ENCODE data around the gene TSPEAR.

Gene TSPEAR

DNA sequence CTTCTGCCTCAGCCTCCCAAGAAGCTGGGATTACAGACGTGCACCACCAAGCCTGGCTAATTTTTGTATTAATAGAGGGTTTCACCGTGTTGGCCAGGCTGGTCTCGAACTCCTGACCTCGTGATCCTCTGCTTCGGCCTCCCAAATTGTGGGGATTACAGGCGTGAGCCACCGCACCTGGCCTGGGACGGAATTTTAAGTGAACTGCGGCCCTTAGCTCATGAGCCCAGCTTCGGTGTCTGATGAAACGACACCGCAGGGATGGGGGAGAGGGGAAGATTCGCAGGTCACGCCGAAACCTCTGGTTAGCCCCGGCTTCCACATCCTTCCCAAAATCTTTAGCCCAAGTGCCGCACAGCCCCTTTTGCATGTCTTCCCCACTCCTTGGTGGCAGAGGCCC, 217.0 kb downstream of the TSPEAR start:
- TF ChIP-seq POLR2A (IDR thresholded peaks at IDR 0.05; ENCODE audit: extremely low read depth, insufficient read length) (no peak), MYC (IDR thresholded peaks at IDR 0.05; ENCODE audit: low read depth, low read length) (no peak)
- TF ChIP-seq, protein P1, sequence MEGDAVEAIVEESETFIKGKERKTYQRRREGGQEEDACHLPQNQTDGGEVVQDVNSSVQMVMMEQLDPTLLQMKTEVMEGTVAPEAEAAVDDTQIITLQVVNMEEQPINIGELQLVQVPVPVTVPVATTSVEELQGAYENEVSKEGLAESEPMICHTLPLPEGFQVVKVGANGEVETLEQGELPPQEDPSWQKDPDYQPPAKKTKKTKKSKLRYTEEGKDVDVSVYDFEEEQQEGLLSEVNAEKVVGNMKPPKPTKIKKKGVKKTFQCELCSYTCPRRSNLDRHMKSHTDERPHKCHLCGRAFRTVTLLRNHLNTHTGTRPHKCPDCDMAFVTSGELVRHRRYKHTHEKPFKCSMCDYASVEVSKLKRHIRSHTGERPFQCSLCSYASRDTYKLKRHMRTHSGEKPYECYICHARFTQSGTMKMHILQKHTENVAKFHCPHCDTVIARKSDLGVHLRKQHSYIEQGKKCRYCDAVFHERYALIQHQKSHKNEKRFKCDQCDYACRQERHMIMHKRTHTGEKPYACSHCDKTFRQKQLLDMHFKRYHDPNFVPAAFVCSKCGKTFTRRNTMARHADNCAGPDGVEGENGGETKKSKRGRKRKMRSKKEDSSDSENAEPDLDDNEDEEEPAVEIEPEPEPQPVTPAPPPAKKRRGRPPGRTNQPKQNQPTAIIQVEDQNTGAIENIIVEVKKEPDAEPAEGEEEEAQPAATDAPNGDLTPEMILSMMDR (IDR thresholded peaks at IDR 0.05; ENCODE audit: low read depth, low read length) = no peak
- TF ChIP-seq, protein P2, sequence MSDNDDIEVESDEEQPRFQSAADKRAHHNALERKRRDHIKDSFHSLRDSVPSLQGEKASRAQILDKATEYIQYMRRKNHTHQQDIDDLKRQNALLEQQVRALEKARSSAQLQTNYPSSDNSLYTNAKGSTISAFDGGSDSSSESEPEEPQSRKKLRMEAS (IDR thresholded peaks at IDR 0.05; ENCODE audit: low read depth, low read length) = no peak
- no peak overlapping the region for H3K4me3 ChIP-seq (ENCODE audit: low read depth, low read length)
- no peak for DNase-seq (ENCODE audit: low read depth)

DNA sequence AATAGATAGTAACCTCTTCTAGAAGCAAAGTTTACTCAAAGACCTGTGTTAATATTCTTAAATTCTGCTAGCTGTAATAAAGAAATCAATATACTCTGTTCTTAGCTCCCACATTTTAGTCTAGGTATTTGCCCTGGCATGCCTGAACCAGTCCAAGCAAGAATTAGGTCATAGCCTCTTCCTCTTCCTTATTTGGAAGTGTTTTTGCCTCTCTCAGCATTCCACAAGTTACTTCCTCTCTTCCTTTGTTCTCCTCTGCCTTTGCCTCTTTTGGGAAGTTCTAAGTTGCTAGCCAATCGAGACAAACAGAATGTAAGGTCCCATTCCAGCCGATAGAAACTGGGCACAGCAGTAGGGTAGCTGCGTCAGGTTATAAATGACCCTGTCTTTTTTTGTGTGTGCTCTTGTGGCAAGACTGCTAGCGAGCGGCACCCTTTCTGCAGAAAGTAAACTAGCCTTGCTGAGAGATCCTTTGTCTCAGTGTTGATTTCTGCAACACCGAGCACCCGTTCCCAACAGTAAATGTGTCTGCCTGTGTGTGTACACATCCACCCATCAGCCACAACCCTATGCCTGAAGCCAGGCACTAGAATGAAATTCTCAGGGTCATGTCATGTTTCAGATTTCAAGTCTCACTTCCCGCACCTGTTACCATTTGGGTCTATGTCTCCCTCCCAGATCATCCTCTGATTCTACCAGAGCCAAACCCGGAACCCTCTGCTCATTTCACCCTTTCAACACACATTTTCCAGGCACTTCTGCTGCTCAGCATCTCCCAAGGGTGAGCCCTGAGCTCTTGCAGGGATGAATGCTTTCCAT, 218.6 kb downstream of the TSPEAR start:
- no peak overlapping the region for H3K4me3 ChIP-seq (ENCODE audit: low read depth, low read length)
- no peak for TF ChIP-seq POLR2A (IDR thresholded peaks at IDR 0.05; ENCODE audit: extremely low read depth, insufficient read length)
- TF ChIP-seq, protein P1 (IDR thresholded peaks at IDR 0.05; ENCODE audit: low read depth, low read length) = no peak
- TF ChIP-seq, protein P2 (IDR thresholded peaks at IDR 0.05; ENCODE audit: low read depth, low read length) = no peak
- TF ChIP-seq MYC (IDR thresholded peaks at IDR 0.05; ENCODE audit: low read depth, low read length) = no peak
- no peak for DNase-seq (ENCODE audit: low read depth)

DNA sequence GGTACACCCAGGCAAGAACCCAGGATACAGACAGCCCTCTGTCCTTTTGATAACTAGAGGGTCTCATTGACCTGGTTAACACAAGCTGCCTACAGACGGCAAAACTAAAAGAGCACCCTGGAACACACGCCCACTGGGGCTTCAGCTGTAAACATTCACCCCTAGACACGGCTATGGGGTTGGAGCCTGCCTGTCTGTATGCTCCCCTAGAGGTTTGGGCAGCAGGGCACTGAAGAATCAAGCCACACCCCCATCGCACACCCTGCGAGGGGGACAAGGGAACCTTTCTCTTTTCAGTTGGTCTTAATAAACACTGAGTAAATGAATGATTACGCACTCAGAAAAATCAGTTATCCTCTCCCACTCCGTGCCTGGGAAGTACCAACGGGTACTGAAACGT, 220.6 kb downstream of the TSPEAR start:
- TF ChIP-seq, protein P1 (IDR thresholded peaks at IDR 0.05; ENCODE audit: low read depth, low read length) = no peak
- TF ChIP-seq, protein P2 (IDR thresholded peaks at IDR 0.05; ENCODE audit: low read depth, low read length) = no peak
- no peak for TF ChIP-seq POLR2A (IDR thresholded peaks at IDR 0.05; ENCODE audit: extremely low read depth, insufficient read length)
- no peak for TF ChIP-seq MYC (IDR thresholded peaks at IDR 0.05; ENCODE audit: low read depth, low read length)
- no peak for DNase-seq (ENCODE audit: low read depth)
- H3K4me3 ChIP-seq (ENCODE audit: low read depth, low read length) = no peak overlapping the region

DNA sequence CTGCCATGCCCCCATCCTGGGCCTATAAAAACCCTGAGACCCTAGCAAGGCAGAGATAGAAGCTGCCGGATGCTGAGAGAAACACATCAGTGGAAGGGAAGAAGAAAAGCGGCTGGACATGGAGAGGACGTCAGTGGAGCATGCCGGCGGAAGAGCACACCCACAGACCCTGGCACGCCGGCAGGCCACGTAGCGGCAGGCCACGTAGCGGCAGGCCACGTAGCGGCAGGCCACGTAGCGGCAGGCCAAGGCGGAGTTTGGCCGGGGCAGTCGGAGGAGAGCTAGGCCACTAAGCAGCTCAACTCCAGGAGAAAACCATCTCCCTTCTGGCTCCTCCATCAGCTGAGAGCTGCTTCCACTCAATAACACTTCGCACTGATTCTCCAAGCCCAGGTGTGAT, 221.0 kb downstream of the TSPEAR start:
- TF ChIP-seq MYC (IDR thresholded peaks at IDR 0.05; ENCODE audit: low read depth, low read length) (no peak), POLR2A (IDR thresholded peaks at IDR 0.05; ENCODE audit: extremely low read depth, insufficient read length) (no peak)
- TF ChIP-seq, protein P2 (IDR thresholded peaks at IDR 0.05; ENCODE audit: low read depth, low read length) = no peak
- TF ChIP-seq, protein P1 (IDR thresholded peaks at IDR 0.05; ENCODE audit: low read depth, low read length) = no peak
- no peak overlapping the region for H3K4me3 ChIP-seq (ENCODE audit: low read depth, low read length)
- no peak for DNase-seq (ENCODE audit: low read depth)

DNA sequence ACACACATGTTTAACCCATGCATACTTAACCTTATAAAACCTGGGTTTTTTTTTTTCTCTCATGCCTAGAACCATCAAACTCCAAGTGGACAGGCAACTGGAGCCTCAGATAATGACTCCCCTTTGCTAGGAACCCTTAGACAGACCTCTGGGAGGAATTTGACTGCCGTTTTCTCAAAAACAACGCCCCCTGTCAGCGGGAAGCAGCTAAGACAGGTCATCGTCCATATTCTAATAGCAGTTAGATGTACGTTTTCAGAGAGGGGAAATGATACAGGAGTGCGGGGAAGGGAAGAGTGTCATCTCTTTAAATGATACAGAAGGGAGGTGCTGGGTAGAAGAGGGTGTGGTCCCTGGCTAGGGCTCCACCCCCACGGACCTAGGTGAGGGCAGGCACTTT, 221.4 kb downstream of the TSPEAR start:
- TF ChIP-seq, protein P1 (IDR thresholded peaks at IDR 0.05; ENCODE audit: low read depth, low read length) = peak; percentile 29
- TF ChIP-seq, protein P2 (IDR thresholded peaks at IDR 0.05; ENCODE audit: low read depth, low read length) = no peak
- no peak for TF ChIP-seq MYC (IDR thresholded peaks at IDR 0.05; ENCODE audit: low read depth, low read length)
- no peak for DNase-seq (ENCODE audit: low read depth)

More for the DNA sequence above, 221.4 kb downstream of the TSPEAR start:
- H3K4me3 ChIP-seq (ENCODE audit: low read depth, low read length) = no peak overlapping the region

All from NB4 (cell line).